Skin of body (tissue), 2 donors: ENCODE data around the gene VANGL2. TPM values are rescaled to one million over a fixed set of nuclear protein-coding genes. Genes with fewer than 3 reads are reported as not detected.
"Not testable (repeated sequence)": the region's sequence is repeated elsewhere in the genome, so short reads cannot be mapped to it uniquely, and the experiment has no call there.

Experiments used
- DNase-seq: peaks from one replicate; lab custom pipeline; 2025; lab: John Stamatoyannopoulos, UW
- total RNA-seq: library from RNA; depleted of rRNA; stranded (reverse); fragments of >200 nt; gene quantifications from one replicate; pipeline ENCODE4 v1.2.3, GENCODE V29; 2014

Gene VANGL2
- total RNA-seq, 1 donor from 2014 or later = 11.0 TPM

DNA sequence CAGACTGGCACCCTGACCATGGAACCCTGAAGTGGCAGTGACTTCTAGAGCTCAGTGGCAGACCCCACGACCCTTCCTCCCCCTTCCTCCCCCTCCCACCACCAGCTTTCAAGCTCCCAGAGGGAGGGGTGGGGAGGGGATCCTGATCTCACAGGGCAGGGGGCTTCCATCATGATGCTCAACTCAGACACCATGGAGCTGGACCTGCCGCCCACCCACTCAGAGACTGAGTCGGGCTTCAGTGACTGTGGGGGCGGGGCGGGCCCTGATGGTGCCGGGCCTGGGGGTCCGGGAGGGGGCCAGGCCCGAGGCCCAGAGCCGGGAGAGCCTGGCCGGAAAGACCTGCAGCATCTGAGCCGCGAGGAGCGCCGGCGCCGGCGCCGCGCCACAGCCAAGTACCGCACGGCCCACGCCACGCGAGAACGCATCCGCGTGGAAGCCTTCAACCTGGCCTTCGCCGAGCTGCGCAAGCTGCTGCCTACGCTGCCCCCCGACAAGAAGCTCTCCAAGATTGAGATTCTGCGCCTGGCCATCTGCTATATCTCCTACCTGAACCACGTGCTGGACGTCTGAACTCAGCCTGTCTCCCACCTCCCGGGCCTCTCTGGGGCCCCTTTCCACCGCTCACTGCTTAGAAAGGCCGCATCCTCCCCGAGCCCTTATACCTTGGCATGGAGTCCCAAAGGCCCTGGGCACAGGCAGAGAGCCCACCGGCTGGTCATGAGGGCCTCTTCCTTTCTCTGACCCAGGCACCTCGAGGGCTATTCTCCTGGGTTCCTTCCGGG lies 29.6 kb upstream of the VANGL2 start:
- DNase-seq = no peak

DNA sequence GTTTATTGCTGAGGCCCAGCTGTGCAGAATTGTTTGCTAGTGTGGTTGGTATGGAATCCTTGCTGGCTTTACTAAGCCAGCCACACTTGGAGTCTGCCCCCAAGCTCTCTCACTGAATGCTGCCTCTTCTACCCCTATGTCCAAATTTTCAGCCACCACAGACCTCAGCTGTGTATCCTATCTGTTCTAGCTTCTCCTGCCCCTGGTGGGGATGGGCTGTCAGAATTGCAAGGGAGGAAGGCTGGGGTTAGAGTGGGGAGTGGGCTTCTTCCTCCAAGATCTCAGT lies 29.1 kb upstream of the VANGL2 start:
- DNase-seq = no peak

DNA sequence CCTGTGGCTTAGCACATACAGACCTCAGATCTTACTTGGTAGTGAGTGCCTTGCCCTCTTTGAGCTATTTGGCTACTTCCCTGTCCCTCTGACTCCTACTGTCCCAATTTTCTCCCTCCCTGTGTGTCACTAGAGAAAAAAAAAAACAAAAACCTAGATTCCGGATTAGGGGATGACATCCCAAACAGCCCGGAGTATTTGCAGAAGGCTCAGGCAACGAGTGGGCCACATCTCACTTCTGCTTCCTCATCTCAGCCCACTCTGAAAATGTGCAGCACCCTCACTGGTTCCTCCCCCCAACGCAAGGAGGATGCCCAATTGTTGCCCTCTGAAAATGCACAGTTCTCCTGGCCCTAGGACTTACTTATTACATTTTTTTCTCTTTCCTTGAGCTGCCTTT lies 28.6 kb upstream of the VANGL2 start:
- DNase-seq = no peak

DNA sequence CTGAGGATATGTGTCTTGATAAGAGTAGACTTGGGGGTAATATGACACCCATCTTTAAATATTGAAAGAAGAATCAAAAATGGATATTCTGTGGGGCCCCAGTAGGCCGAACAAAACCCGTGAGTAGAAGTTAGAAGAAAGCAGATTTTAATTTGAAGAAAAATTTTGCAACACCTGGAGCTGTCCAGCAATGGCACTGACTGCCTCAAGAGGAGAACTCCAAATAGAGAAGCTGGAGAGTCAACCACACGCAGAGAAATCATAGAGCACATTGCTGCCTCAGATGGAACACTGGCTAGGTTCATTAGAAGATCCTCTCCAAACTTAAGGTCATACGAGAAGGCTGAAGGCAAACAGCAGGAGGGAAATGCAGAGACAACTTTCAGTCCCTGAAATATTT lies 26.7 kb upstream of the VANGL2 start:
- DNase-seq = no peak

DNA sequence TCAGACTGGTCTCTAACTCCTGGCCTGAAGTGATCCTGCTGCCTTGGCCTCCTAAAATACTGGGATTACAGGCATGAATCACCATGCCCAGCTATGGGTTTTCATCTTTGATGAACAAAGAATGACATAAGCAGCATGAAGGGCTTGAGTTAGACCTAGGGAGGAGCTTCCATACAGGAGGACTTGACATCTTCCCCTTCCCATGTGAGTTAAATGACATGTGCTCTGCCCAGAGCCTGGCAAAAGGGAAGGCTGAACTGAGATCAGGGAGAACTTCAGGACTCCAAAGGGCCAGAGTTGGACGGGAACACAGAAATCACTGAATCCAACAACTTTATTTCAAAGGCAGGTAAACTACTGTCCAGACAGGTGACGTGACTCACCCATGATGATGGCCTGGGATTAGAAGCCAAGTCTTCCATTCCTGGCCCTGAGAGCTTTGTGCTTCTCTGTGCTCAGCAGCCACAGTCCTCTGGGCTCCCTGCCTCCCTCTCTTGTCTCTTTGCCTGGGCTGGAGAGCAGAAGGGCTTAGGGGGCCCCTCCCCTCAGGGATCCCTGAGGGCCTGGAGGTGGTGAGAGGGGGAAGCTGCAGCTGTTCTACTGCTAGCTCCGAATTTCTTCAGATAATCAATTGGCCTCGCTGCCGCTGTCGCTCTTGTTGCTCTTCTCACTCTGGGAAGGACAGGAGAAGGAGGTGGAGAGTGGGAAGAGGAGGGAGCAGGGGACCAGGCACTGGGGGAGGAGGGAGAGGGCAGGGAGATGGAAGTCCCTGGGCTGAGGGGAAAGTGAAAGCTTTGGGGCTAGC lies 25.9 kb upstream of the VANGL2 start:
- peak; percentile 29 for DNase-seq

DNA sequence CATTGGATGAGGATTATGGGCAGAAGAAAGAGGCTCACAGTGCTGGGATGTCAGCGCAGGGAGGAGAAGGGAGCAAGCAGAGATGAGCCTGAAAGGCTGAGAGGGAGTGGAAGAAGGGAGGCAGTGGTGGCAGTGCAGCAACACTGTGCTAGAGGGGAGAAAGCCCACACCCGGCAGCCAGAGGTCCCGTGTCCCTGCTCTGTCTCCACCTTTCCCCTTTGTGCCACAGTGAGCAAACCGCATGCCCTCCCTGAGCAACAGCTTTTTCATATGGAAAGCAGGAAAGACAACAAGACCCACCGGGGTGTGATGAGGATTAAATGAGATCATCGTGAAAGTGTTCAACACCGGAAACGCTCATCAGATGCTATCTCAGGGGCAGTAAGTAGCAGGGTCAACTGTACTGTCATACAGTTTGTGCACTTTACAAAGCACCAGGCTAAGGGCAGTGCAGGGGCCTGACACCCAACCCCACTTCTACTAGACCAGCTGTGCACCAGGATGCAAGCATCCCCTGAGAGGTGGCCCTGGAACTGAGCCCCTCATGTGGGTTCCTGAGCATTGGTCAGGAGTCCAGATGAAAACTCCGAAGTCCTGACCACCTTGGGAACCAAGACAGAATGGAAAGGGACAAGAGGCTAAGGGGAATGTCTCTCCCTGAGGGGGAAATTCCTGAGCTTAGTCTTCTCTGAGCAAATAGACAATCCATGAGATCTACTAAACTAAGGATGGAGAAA lies 24.4 kb upstream of the VANGL2 start:
- peak; percentile 43 for DNase-seq

DNA sequence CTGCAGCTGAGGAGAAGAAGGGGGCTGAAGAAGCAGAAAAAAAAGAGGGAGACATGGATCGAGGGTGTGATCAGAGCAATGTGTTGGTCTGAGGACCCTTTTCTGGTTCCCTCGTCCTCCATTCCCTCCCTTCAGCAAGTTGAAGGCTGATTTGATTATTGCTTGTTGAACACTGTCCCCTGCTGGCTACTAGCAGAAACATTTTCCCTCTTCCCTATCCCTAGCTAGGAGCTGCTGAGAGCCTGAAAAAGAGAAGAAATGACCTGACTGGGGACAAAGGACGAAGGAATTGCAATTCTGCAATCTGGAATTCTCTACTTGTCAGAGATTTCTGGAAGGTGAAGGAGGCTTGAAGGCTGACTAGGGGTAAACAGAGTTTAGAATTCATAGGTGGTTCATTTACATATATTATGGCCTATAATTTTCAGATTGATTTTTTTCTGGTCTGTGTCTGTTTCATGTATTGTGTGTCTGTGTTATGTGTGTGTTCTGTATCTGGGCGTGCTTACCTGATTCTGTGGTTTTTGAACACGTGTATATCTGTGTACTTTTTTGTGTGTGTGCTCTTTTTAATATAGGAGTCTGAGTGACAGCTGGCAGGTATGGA lies 23.7 kb upstream of the VANGL2 start:
- peak; percentile 58 for DNase-seq

DNA sequence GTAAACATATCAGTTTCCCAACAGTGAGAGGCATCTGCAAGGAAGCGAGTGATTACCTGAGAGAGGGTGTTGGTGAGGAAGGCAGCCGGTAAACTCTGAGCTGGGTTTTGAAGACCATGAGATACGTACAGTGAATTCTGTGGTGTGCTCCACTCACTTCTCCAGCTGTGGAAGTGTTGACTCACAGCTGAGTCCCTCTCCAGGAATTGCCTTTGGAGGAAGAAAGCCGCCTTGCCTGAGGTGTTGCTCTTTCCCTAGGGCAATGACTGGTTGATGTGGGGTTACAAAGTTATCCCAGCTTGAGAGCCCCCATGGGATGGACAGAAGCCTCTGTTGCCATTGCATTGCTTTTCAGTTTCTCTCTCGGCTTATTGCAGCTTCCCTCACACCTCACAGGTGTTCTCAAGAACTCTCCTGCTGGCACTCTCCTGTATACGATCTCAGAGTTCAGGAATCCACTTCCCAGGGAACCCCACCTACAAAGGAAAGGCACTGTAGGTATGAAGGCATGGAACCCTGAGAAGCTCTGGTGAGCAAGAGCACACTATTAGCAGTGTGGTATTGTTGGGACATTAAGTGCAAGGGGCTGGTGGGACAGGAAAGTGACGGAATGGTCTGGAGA lies 22.7 kb upstream of the VANGL2 start:
- no peak for DNase-seq

DNA sequence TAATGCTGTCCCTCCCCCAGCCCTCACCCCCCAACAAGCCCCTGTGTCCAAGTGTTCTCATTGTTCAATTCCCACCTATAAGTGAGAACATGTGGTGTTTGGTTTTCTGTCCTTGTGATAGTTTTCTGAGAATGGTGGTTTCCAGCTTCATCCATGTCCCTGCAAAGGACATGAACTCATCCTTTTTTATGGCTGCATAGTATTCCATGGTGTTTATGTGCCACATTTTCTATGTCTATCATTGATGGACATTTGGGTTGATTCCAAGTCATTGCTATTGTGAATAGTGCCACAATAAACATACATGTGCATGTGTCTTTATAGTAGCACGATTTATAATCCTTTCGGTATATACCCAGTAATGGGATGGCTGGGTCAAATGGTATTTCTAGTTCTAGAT lies 15.6 kb upstream of the VANGL2 start:
- not testable (repeated sequence) for DNase-seq

DNA sequence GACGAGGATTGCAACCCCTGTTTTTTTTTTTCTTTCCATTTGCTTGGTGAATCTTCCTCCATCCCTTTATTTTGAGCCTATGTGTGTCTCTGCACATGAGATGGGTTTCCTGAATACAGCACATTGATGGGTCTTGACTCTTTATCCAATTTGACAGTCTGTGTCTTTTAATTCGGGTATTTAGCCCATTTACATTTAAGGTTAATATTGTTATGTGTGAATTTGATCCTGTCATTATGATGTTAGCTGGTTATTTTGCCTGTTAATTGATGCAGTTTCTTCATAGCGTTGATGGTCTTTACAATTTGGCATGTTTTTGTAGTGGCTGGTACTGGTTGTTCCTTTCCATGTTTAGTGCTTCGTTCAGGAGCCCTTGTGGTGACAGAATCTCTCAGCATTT lies 12.0 kb upstream of the VANGL2 start:
- not testable (repeated sequence) for DNase-seq

DNA sequence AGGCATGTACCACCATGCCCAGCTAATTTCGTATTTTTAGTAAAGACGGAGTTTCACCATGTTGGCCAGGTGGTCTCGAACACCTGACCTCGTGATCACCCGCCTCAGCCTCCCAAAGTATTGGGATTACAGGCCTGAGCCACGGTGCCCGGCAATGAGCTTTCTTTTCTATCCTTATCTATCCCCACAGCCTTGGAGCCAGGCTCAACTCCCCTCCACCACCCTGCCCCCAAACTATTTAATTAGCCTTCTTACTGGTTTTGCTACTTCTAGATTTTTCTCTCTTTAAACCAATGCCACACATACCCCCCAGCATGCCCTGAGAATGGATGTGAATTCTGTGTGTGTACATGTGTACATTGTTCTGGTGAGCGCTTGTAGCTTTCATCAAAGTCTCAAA lies 5.7 kb upstream of the VANGL2 start:
- DNase-seq = no peak

DNA sequence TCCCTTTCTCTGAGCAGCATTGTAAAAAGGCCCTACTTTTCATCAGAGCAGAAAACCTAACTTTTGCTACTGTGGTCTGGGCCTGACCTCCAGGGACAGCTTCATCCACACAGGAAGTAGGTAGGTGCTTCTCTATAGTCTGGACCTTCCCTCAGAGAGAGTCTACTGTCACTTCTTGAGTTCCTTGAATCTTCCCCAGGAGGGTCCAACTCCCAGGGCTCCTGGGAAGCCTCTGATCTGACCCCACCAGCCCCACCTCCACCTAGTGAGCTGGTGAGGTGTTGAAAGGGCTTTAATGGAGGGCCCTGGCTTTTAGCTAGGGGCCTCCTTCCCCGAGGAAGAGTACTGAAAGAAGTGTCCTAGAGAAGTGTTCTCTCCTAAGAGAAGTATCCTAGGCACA lies 2.7 kb upstream of the VANGL2 start:
- no peak for DNase-seq

DNA sequence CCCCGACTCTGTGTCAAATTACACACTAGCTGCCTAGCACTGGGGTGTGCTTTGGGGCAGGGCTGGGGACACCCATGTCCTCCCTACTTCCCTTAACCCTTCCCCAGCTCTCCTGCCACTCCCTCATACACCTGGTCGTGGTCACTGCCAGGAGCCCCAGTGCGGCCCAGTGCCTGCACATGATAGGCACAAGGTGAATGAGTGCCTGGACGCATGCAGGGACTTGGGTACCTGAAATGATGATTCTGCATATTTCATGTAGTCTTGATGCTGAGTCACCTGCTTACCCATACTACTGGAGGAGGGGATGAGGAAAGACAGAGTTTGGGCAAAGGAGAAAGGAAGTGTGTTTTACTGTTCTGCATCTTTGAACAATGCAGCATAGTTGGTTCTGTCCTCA lies 1.5 kb upstream of the VANGL2 start:
- DNase-seq = no peak

DNA sequence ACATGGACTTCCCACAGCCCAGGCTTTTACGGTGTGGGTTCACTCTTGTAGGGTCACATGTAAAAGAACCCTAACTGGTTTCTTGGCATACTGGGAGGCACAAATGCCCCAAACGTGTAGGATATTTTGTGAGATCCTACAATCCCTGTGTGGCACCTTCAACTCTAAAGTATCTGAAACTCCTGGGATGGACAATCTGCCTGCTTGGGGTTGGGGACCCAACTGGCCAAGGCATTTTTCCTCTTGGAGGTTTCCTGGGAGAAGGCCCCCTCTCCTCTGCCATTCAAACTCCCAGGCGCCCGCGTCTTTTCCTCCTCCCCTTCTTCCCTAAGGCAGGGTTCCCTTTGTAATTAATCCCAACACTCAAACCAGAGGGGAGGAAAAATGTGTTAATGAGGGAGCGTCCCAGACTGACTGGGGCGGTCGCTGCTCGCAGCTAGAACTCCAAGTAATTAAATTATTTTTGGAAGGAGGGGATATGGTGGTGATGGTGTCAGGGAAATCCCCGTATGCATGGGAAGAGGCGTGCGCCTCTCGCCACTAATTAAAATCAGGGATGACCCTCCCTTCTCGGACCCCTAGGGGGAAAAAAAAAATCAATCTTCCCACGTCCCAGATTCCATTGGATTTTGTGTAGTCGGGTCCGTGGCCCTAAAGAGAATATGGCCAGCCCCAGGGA lies 681 bp upstream of the VANGL2 start:
- DNase-seq = peak; percentile 75

DNA sequence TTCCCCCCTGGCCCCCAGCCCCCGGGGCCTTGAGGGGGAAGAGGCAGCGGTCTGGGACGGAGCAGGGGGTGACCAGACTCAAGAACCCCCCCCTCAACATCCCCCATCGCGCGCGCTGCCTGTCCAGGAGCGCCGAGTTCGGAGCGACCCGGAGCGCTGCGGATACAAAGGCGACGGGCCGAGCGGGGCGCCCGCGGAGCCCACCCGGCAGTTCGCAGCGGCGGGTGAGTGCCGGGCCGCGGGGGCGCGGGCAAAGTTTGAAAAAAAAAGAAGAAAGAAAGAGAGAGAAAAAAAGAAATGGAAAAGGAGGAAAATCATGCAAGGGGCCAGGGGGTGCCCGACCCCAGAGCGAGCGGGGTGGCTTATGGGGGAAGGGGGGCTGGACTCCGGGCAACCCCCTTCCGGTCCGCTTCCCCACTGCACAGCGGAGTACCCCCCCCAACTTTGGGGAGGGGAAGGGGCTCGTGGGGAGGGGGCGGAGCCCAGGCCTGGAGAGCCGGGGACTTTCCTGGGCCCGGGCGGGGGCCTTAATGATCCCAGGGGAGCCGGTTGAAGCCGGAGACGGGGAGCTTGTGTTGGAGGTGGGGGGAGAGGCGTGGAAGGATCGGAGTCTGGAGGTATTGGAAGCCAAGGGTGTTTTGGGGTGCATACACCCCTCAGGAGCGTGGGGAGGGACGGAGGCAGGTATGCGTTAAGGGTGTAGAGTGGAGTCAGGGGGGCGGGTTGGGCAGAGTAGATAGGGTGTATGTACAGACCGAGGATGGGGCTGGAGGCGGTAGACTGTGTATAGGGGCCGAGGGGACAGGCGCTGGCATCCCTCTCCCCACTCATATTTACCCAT lies 502 bp downstream of the VANGL2 start:
- DNase-seq = peak; percentile 16

DNA sequence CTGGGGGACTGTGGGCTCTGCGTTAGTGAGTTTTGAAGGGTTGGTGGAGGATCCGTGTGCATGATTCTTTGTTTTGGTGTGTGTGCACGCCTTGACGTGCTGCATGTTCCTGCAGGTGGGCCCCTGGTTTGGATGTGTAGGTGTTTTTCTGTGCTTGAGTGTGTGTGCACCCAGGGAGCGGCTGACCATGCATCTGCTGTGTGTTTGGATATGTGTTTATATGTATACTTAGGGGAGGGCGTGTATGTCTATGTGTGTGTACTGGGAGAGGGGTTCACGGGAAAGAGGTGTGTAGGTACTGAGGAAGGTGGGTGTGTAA lies 1.1 kb downstream of the VANGL2 start:
- DNase-seq = no peak

DNA sequence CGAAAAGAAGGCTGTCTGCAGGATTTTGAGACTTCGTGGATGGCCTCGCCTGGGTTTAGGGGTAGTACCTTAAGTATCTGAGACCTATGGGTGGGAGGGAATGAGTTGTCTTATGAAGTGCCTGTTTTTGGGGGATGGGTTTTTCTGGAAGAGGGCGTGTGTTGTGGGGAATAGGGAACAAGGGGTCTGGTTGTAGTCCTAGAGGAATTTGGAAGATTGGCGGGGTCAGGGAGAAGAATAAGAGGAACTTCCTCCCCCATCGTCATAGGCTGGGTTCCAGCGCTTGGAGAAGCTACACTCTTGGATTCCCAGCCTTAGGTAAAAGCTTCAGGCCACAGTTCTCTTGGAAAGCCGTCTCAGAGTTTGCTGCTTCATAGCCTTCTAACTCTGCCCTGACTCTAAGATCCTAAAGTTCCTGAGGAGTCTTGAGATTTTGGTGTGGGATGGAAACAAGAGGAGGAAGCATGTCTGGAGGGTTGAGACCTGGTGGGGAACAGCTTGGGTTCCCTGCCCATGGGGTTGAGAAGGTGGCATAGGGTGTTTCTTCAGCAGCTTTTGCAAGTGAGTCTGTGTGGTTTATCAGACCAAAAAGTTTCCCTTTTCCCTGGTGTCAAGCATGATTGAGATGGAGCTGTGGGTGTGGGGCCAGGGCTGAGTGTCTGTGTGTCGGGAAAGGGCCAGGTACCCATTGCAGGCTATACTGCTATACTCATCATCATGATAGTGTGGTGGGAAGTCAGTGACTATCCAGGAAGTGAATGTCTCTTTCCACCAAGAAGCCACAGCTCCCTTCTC lies 1.8 kb downstream of the VANGL2 start:
- DNase-seq = no peak

DNA sequence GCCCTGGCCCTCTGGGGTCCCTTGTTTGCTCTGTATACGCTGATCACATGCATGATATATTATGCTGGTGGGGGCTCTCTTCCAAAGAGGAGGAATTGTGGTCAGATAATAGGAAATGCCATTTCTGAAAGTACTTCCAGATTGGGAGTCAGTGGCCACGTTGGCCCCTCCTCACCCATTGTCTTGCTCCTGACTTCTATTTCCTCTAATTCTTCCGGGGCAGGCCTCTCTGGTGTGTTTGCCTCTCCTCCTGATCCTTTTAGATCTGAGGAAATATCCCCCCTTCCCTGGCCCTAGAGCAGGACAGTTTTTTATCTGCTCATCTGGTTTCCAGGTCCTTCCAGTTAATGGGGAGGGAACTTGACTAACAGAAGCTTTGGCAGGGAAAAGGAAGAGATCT lies 2.9 kb downstream of the VANGL2 start:
- no peak for DNase-seq

DNA sequence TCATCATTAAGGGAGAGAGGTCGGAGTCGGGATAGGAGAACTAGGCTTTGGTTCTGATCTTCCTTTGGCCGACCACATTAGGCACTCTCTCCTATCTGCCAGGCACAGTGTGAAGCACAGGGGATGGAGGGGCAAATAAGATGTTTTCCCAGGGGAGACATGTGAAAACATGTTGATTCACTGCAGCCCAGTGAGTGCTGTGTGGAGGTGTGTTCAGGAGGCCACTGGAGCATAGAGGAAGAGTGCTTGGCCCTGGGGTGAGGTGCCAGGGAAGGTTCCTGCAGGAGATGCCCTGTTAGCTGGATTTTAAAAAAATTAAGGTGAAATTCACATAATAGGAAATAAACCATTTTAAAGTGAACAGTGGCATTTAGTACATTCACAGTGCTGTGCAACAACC lies 3.7 kb downstream of the VANGL2 start:
- DNase-seq = no peak
